GM19455 (cell line): ENCODE data around the gene LILRB3.
"Not testable (repeated sequence)": the region's sequence is repeated elsewhere in the genome, so short reads cannot be mapped to it uniquely, and the experiment has no call there.

Experiments used
- ATAC-seq: cut with Tn5 transposase; IDR thresholded peaks from one replicate; pipeline ENCODE4 v1.9.1; 2021; ENCODE audit not compliant: unreplicated experiment

The LILRB3 gene

GRCh38 chr19:54242646-54243045 lies 19.8 kb upstream of the LILRB3 start, which contains the start of gene LILRA6:
Gene LILRA6 (minus strand): TSS chr19:54242790.
- not testable (repeated sequence) for ATAC-seq

- ATAC-seq = not testable (repeated sequence)
Observed at GRCh38 chr19:54242234-54242633, 19.4 kb upstream of the LILRB3 start.

- ATAC-seq = not testable (repeated sequence)
Observed at GRCh38 chr19:54240372-54241336, 17.8 kb upstream of the LILRB3 start.

GRCh38 chr19:54239491-54240371 lies 16.9 kb upstream of the LILRB3 start:
- ATAC-seq = not testable (repeated sequence)

- ATAC-seq = no peak
Observed at GRCh38 chr19:54233941-54234340, 11.1 kb upstream of the LILRB3 start.

GRCh38 chr19:54231077-54231931 lies 8.5 kb upstream of the LILRB3 start:
- no peak for ATAC-seq

GRCh38 chr19:54230031-54230430 lies 7.2 kb upstream of the LILRB3 start:
- no peak for ATAC-seq

GRCh38 chr19:54229146-54229545 lies 6.3 kb upstream of the LILRB3 start:
- ATAC-seq = no peak

GRCh38 chr19:54224619-54225018 lies 1.8 kb upstream of the LILRB3 start:
- not testable (repeated sequence) for ATAC-seq

- ATAC-seq = not testable (repeated sequence)
Observed at GRCh38 chr19:54223937-54224281, 1.1 kb upstream of the LILRB3 start.

- ATAC-seq = not testable (repeated sequence)
Observed at GRCh38 chr19:54223277-54223936, 600 bp upstream of the LILRB3 start.

GRCh38 chr19:54221947-54222346 lies 860 bp downstream of the LILRB3 start:
- ATAC-seq = not testable (repeated sequence)

- not testable (repeated sequence) for ATAC-seq
Observed at GRCh38 chr19:54219702-54220101, 3.1 kb downstream of the LILRB3 start.

- no peak for ATAC-seq
Observed at GRCh38 chr19:54218960-54219661, 3.7 kb downstream of the LILRB3 start.

GRCh38 chr19:54218259-54218658 lies 4.5 kb downstream of the LILRB3 start:
- no peak for ATAC-seq

GRCh38 chr19:54217517-54218247 lies 5.1 kb downstream of the LILRB3 start:
- ATAC-seq = not testable (repeated sequence)

GRCh38 chr19:54216869-54217268 lies 5.9 kb downstream of the LILRB3 start:
- no peak for ATAC-seq

GRCh38 chr19:54214734-54215133 lies 8.1 kb downstream of the LILRB3 start:
- not testable (repeated sequence) for ATAC-seq

- not testable (repeated sequence) for ATAC-seq
Observed at GRCh38 chr19:54214217-54214616, 8.6 kb downstream of the LILRB3 start.
